GM13976 (cell line): ENCODE results near the gene MPZL2.

Source experiments
- DNase-seq: peaks from one replicate; pipeline ENCODE4 v3.0.0; 2012; ENCODE audit warnings: low spot score
- CTCF ChIP-seq: IDR thresholded peaks from 2 replicates; pipeline ENCODE4 v1.5.1; 2012; ENCODE audit warnings: borderline replicate concordance, mild to moderate bottlenecking; ENCODE audit not compliant: insufficient read depth; ENCODE audit errors: extremely low read depth, missing control alignments, control extremely low read depth
- in situ Hi-C: fragments of 300-500 bp; cut with MboI; formaldehyde crosslinking; loops from one replicate; pipeline ENCODE4 v1.12.0; 2022; ENCODE audit warnings: low sequenced_read_pairs, mixed read lengths, inconsistent platforms; ENCODE audit not compliant: unreplicated experiment

MPZL2 gene

GRCh38 chr11:118210323-118210722, 53.8 kb downstream of the MPZL2 start:
- no peak for TF ChIP-seq CTCF
- in situ Hi-C loops, result no loop called here
- no peak for DNase-seq

- TF ChIP-seq CTCF, result no peak
- DNase-seq, result no peak
- in situ Hi-C loops, result no loop called here
Observed at GRCh38 chr11:118209033-118209432, 55.1 kb downstream of the MPZL2 start.

GRCh38 chr11:118207079-118207478, 57.0 kb downstream of the MPZL2 start:
- no peak for DNase-seq
- in situ Hi-C loops, result no loop called here
- TF ChIP-seq CTCF, result no peak

GRCh38 chr11:118206391-118207031, 57.6 kb downstream of the MPZL2 start:
- in situ Hi-C loops, result no loop called here
- DNase-seq, result no peak
- no peak for TF ChIP-seq CTCF

GRCh38 chr11:118205606-118206378, 58.3 kb downstream of the MPZL2 start:
- no peak for DNase-seq
- in situ Hi-C loops, result no loop called here
- TF ChIP-seq CTCF, result no peak
